D721Med (cell line): ENCODE data around the gene ADAMTSL1.
"Not testable (repeated sequence)": the region's sequence is repeated elsewhere in the genome, so short reads cannot be mapped to it uniquely, and the experiment has no call there.

Experiments used
- DNase-seq: peaks from one replicate; pipeline ENCODE4 v3.0.0; 2011; ENCODE audit warnings: low spot score; ENCODE audit not compliant: insufficient read length
- FAIRE-seq: peaks from 2 replicates; lab custom pipeline; 2011; peaks lifted over from hg19 to GRCh38; lab: Jason Lieb, UNC
- TF ChIP-seq, protein P1 (sequence below): IDR thresholded peaks from 2 replicates; pipeline ENCODE4 v1.5.1; 2012; ENCODE audit warnings: mild to moderate bottlenecking, control low read depth; ENCODE audit not compliant: insufficient read depth; ENCODE audit errors: missing control alignments

Gene ADAMTSL1

DNA sequence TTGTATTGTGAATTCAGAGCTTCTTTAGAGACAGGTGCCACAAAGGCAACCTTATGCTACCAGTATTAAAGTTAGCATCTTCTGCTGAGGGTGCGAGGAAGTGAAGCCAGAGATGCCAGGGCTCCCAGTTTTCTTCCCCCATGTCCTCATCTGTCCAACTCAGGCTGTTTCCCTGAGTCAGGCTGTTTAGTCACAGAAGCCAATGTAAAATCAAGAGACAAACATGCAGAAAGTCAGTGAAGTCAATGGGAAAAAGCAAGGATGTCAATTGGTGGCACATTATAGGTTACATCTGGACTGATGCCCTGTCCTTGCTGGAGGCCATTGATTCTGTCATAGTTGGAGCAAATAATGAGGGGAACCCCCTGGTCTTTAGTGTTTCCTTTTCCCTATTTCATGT lies 390.6 kb downstream of the ADAMTSL1 start:
- TF ChIP-seq, protein P1, sequence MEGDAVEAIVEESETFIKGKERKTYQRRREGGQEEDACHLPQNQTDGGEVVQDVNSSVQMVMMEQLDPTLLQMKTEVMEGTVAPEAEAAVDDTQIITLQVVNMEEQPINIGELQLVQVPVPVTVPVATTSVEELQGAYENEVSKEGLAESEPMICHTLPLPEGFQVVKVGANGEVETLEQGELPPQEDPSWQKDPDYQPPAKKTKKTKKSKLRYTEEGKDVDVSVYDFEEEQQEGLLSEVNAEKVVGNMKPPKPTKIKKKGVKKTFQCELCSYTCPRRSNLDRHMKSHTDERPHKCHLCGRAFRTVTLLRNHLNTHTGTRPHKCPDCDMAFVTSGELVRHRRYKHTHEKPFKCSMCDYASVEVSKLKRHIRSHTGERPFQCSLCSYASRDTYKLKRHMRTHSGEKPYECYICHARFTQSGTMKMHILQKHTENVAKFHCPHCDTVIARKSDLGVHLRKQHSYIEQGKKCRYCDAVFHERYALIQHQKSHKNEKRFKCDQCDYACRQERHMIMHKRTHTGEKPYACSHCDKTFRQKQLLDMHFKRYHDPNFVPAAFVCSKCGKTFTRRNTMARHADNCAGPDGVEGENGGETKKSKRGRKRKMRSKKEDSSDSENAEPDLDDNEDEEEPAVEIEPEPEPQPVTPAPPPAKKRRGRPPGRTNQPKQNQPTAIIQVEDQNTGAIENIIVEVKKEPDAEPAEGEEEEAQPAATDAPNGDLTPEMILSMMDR, result no peak
- no peak for DNase-seq
- FAIRE-seq, result no peak

GRCh38 chr9:18865542-18865941 lies 391.6 kb downstream of the ADAMTSL1 start:
- DNase-seq (no peak), FAIRE-seq (no peak)
- TF ChIP-seq, protein P1, result no peak

DNA sequence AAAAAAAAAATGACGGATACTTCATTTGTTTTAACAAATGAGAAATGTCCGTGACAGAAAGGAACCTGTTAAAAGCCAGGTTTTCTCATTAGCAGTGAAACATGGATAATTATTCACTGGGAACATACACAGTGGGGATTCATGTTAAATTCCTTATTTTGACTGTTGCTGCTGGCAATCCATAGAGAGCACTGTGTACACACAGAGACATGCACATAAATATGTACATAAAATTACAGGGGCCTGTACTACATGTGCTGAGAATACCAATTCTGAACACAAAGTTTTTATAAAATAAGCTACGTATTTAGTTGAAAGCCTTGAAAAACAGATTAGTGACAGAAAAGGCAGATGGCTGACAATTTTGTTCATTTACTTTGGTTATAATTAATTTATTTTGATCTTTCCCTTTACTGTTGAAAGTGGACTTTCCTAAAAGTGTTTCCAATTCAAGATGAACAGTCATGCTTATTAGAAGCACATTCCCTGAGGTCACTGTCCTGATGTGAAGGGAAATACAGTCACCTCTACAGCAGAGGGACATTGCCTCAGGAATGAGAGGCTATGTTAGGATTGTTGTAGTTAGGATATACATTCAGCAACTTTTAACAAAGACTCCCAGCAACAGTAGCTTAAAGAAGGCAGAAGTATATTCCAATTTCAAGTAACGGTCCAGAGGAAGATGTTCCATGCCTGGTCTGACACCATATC lies 392.3 kb downstream of the ADAMTSL1 start:
- TF ChIP-seq, protein P1, result no peak
- FAIRE-seq, result no peak
- DNase-seq, result no peak

- FAIRE-seq (no peak), DNase-seq (no peak)
- TF ChIP-seq, protein P1, result no peak
Measured at GRCh38 chr9:18869725-18870124, 395.8 kb downstream of the ADAMTSL1 start.

DNA sequence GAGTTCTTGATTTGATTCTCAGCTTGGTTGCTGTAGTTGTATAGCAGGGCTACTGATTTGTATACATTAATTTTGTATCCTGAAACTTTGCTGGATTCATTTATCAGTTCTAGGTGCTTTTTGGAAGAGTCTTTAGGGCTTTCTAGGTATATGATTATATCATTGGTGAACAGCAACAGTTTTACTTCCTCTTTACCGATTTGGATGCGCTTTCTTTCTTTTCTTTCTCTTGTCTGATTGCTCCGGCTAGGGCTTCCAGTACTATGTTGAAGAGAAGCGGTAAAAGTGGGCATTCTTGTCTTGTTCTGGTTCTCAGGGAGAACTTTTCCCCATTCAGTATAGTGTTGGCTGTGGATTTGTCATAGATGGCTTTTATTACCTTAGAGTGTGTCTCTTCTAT lies 400.1 kb downstream of the ADAMTSL1 start:
- no peak for DNase-seq
- no peak for FAIRE-seq
- TF ChIP-seq, protein P1, result no peak

GRCh38 chr9:18874990-18875389 lies 401.0 kb downstream of the ADAMTSL1 start:
- FAIRE-seq, DNase-seq: not testable (repeated sequence)

DNA sequence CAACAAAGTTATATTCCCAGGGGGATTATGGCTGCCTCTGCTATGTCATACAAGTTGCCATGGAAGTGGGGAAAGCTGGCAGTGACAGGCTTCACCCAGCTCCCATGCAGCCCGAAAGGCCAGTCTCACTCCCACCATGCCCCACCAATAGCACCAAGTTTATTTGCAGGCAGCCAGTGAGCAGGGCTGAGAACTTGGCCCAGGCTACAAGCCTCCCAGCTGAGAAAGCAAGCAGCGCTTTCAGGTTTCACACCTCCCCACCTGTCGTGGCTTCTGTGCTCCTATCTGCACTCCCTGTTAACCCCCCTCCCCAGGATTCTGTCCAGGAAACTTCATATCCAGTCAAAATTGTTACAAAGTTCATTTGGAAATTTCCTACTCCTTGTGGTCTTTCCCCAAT lies 404.0 kb downstream of the ADAMTSL1 start:
- TF ChIP-seq, protein P1, result no peak
- FAIRE-seq (no peak), DNase-seq (no peak)
